GM23338 (cell line): Measurements from ENCODE around the gene ZNHIT1. TPM values are rescaled to one million over a fixed set of nuclear protein-coding genes. Genes with fewer than 3 reads are reported as not detected.

ENCODE experiments used
- ATAC-seq: fragments of 200-7000 bp; cut with Tn5 transposase; 3 replicates; pipeline ENCODE4 v1.9.1; 2020
- DNase-seq: peaks from one replicate; pipeline ENCODE4 v3.0.0-alpha.2; 2015; ENCODE audit warnings: low spot score
- H2AFZ ChIP-seq: fragments of 200-600 bp; sonication (generic); 2 replicates; pipeline ENCODE4 v1.8.0; 2016; ENCODE audit warnings: antibody characterized with exemption, mild to moderate bottlenecking, moderate library complexity
- H3F3A ChIP-seq: fragments of 200-600 bp; sonication (generic); replicated peaks from 2 replicates; pipeline ENCODE4 v1.8.0; 2017; ENCODE audit warnings: antibody characterized with exemption, mixed run types, low read depth
- H3K27ac ChIP-seq: fragments of 200-600 bp; sonication (generic); 2 replicates; pipeline ENCODE4 v1.6.1; 2016; ENCODE audit warnings: low read depth
- H3K27me3 ChIP-seq: fragments of 200-600 bp; sonication (generic); 2 replicates; pipeline ENCODE4 v1.8.0; 2016; ENCODE audit warnings: mild to moderate bottlenecking, mixed run types, moderate library complexity; ENCODE audit not compliant: insufficient read depth
- H3K36me3 ChIP-seq: fragments of 200-600 bp; sonication (generic); 2 replicates; pipeline ENCODE4 v1.8.0; 2016; ENCODE audit warnings: mild to moderate bottlenecking; ENCODE audit not compliant: insufficient read depth
- H3K4me1 ChIP-seq: fragments of 200-600 bp; sonication (generic); 2 replicates; pipeline ENCODE4 v1.8.0; 2016; ENCODE audit warnings: mild to moderate bottlenecking, moderate library complexity; ENCODE audit not compliant: insufficient read depth
- H3K4me2 ChIP-seq: fragments of 200-600 bp; sonication (generic); 2 replicates; pipeline ENCODE4 v1.7.1; 2017; ENCODE audit warnings: mixed run types
- H3K4me3 ChIP-seq: fragments of 200-600 bp; sonication (generic); 2 replicates; pipeline ENCODE4 v1.6.1; 2016; ENCODE audit warnings: mixed run types
- H3K79me2 ChIP-seq: fragments of 200-600 bp; sonication (generic); replicated peaks from 2 replicates; pipeline ENCODE4 v1.8.0; 2017; ENCODE audit warnings: mild to moderate bottlenecking; ENCODE audit not compliant: insufficient read depth
- H3K9me2 ChIP-seq: fragments of 200-600 bp; sonication (generic); 2 replicates; pipeline ENCODE4 v1.8.0; 2017; ENCODE audit not compliant: insufficient read depth
- H4K20me1 ChIP-seq: fragments of 200-600 bp; sonication (generic); replicated peaks from 2 replicates; pipeline ENCODE4 v1.8.0; 2017; ENCODE audit warnings: mild to moderate bottlenecking; ENCODE audit not compliant: insufficient read depth
- H3K27ac Mint-ChIP-seq: 2 replicates; pipeline ENCODE4 v1.8.0; 2020; ENCODE audit warnings: inconsistent platforms, mild to moderate bottlenecking, moderate library complexity, mixed read lengths
- H3K27me3 Mint-ChIP-seq: 3 replicates; pipeline ENCODE4 v1.8.0; 2022; ENCODE audit warnings: low read depth, mild to moderate bottlenecking, moderate library complexity, mixed read lengths, inconsistent platforms; ENCODE audit not compliant: insufficient read depth, poor library complexity
- H3K36me3 Mint-ChIP-seq: 3 replicates; pipeline ENCODE4 v1.8.0; 2021; ENCODE audit warnings: low read depth, mild to moderate bottlenecking, inconsistent platforms, moderate library complexity, mixed read lengths
- H3K4me1 Mint-ChIP-seq: 3 replicates; pipeline ENCODE4 v1.8.0; 2020; ENCODE audit warnings: mild to moderate bottlenecking, inconsistent platforms, mixed read lengths
- H3K4me3 Mint-ChIP-seq: 3 replicates; pipeline ENCODE4 v1.8.0; 2021; ENCODE audit warnings: moderate library complexity, mild to moderate bottlenecking, inconsistent platforms, mixed read lengths
- H3K9me3 Mint-ChIP-seq: 3 replicates; pipeline ENCODE4 v1.8.0; 2020; ENCODE audit warnings: moderate library complexity, mild to moderate bottlenecking, inconsistent platforms, mixed read lengths
- CREB1 ChIP-seq: fragments of 250-450 bp; sonication (Bioruptor Pico); IDR thresholded peaks from 2 replicates; pipeline ENCODE4 v1.5.0; 2020; ENCODE audit warnings: low read depth, mild to moderate bottlenecking, moderate library complexity
- CTCF ChIP-seq, 2 experiments: fragments of 200-600 bp in 1 of 2; sonication (generic) in 1 of 2; conservative IDR thresholded peaks; 2 replicates each; pipeline versions ENCODE4 v1.5.1 to v1.6.1; 2016 to 2017; ENCODE audit warnings: antibody characterized with exemption in 2 of 2, low read depth in 2 of 2, mild to moderate bottlenecking in 2 of 2, moderate library complexity in 1 of 2
- ETS1 ChIP-seq: IDR thresholded peaks from 2 replicates; pipeline ENCODE4 v1.6.1; 2016; ENCODE audit warnings: antibody characterized with exemption
- EZH2 ChIP-seq: fragments of 200-600 bp; sonication (generic); IDR thresholded peaks from one replicate; pipeline ENCODE4 v1.8.0; 2017; ENCODE audit warnings: antibody characterized with exemption, mild to moderate bottlenecking, low read depth; ENCODE audit not compliant: unreplicated experiment
- EZH2phosphoT487 ChIP-seq: fragments of 200-600 bp; sonication (generic); IDR thresholded peaks from one replicate; pipeline ENCODE4 v1.8.1; 2018; ENCODE audit warnings: antibody characterized with exemption; ENCODE audit not compliant: unreplicated experiment
- JUNB ChIP-seq: IDR thresholded peaks from one replicate; pipeline ENCODE4 v1.6.1; 2016; ENCODE audit warnings: antibody characterized with exemption; ENCODE audit not compliant: unreplicated experiment
- ZNF331 ChIP-seq: fragments of 250-450 bp; sonication (Bioruptor Pico); IDR thresholded peaks from 2 replicates; pipeline ENCODE4 v1.5.0; 2020; ENCODE audit warnings: low read depth, mild to moderate bottlenecking, moderate library complexity
- ZNF462 ChIP-seq: fragments of 250-450 bp; sonication (Bioruptor Pico); IDR thresholded peaks from 2 replicates; pipeline ENCODE4 v1.5.0; 2020; ENCODE audit warnings: mild to moderate bottlenecking, moderate library complexity
- polyA plus RNA-seq: library from polyadenylated mRNA; unstranded; fragments of >200 nt; fragmentation: Nextera tagmentation; extraction: Ambion mirVana; gene quantifications from 2 replicates; pipeline ENCODE4 v1.2.1, GENCODE V29; 2016
- total RNA-seq: library from RNA; depleted of rRNA; stranded (reverse); fragments of >200 nt; shearing (Covaris generic); gene quantifications from 2 replicates; pipeline ENCODE4 v1.2.3, GENCODE V29; 2014

The ZNHIT1 gene
- total and polyA plus RNA-seq, 2 experiments from 2014 or later: 64.6 to 113 TPM

- Histone ChIP-seq H3K9me2 (no peaks in the 10 kb centered on the region), H3K4me1 (peaks cover 9% of the 10 kb centered on the region; the same call in 1 of the 2 replicates), H3F3A (peaks cover 14% of the 10 kb centered on the region), H3K27ac (no peak overlapping the region), H3K4me3 (no peak overlapping the region), H3K79me2 (no peaks in the 10 kb centered on the region), H4K20me1 (no peaks in the 10 kb centered on the region), H3K27me3 (peaks cover 90% of the 10 kb centered on the region), H3K4me2 (no peak overlapping the region), H3K36me3 (no peaks in the 10 kb centered on the region; the same call in 1 of the 2 replicates), H2AFZ (no peak overlapping the region)
- no peak for ATAC-seq
- DNase-seq: no peak
- H3K27ac Mint-ChIP-seq: no peak overlapping the region
- H3K4me1 Mint-ChIP-seq: peaks cover 25% of the 10 kb centered on the region
- no peak overlapping the region for H3K4me3 Mint-ChIP-seq
- H3K27me3 Mint-ChIP-seq: peaks cover 83% of the 10 kb centered on the region
- TF ChIP-seq ZNF331 (CRISPR knock-in tag) (no peak), JUNB (no peak), CTCF (conservative IDR thresholded peaks at IDR 0.05; ENCODE audit: low read depth in 2 of 2) (no peak), CREB1 (no peak), ZNF462 (CRISPR knock-in tag) (no peak), EZH2phosphoT487 (no peak), ETS1 (no peak), EZH2 (no peak)
- peaks cover 4% of the 10 kb centered on the region; the same call in 2 of the 3 replicates for H3K9me3 Mint-ChIP-seq
- no peaks in the 10 kb centered on the region for H3K36me3 Mint-ChIP-seq
These were observed 40.3 kb upstream of the ZNHIT1 start for GRCh38 chr7:101177644-101178043.
